Parathyroid adenoma (tissue), 2 donors: ENCODE measurements around the gene PLCB3.

Experiments used
- H2AFZ ChIP-seq: fragments of 300-600 bp; sonication (generic); one replicate; pipeline ENCODE4 v1.7.0; 2017; ENCODE audit warnings: antibody characterized with exemption, mild to moderate bottlenecking
- H3K27ac ChIP-seq: fragments of 300-600 bp; sonication (generic); one replicate; pipeline ENCODE4 v1.7.0; 2017
- H3K27me3 ChIP-seq: fragments of 300-600 bp; sonication (generic); one replicate; pipeline ENCODE4 v1.7.0; 2017; ENCODE audit warnings: low read length; ENCODE audit not compliant: control insufficient read depth, insufficient read depth
- H3K36me3 ChIP-seq: fragments of 300-600 bp; sonication (generic); one replicate; pipeline ENCODE4 v1.7.0; 2017; ENCODE audit warnings: low read length; ENCODE audit not compliant: control insufficient read depth, insufficient read depth
- H3K4me1 ChIP-seq: fragments of 300-600 bp; sonication (generic); one replicate; pipeline ENCODE4 v1.7.0; 2017; ENCODE audit warnings: control low read depth
- H3K4me2 ChIP-seq: fragments of 300-600 bp; sonication (generic); one replicate; pipeline ENCODE4 v1.7.0; 2017; ENCODE audit warnings: low read length
- H3K4me3 ChIP-seq: fragments of 300-600 bp; sonication (generic); one replicate; pipeline ENCODE4 v1.7.0; 2017; ENCODE audit warnings: low read depth, low read length
- H3K79me2 ChIP-seq: fragments of 300-600 bp; sonication (generic); one replicate; pipeline ENCODE4 v1.7.0; 2017; ENCODE audit warnings: control low read depth
- H3K9ac ChIP-seq: fragments of 300-600 bp; sonication (generic); one replicate; pipeline ENCODE4 v1.7.0; 2017; ENCODE audit warnings: mild to moderate bottlenecking
- H3K9me3 ChIP-seq: fragments of 300-600 bp; sonication (generic); one replicate; pipeline ENCODE4 v1.7.0; 2017; ENCODE audit warnings: low read length; ENCODE audit not compliant: control insufficient read depth
- CTCF ChIP-seq: fragments of 300-600 bp; sonication (generic); IDR thresholded peaks from one replicate; pipeline ENCODE4 v1.7.0; 2017; ENCODE audit warnings: antibody characterized with exemption, mild to moderate bottlenecking
- donor health status: primary hyperparathyroidism.

PLCB3 gene

GRCh38 chr11:64284962-64285884 lies 33.9 kb downstream of the PLCB3 start, which contains the start of gene GPR137:
TSS of gene GPR137 (plus strand) at chr11:64285848. CDS start at chr11:64286525, 677 bp downstream.
- H3K79me2 ChIP-seq, result peaks cover 24% of the 10 kb centered on the region
- H3K27me3 ChIP-seq, result no peaks in the 10 kb centered on the region
- peak within 1 kb of the TSS; percentile 82 for H2AFZ ChIP-seq
- no peaks in the 10 kb centered on the region for H3K9me3 ChIP-seq
- no peak within 1 kb of the TSS for H3K9ac ChIP-seq
- no peak for TF ChIP-seq CTCF
- peak within 1 kb of the TSS; percentile 77 for H3K4me2 ChIP-seq
- H3K27ac ChIP-seq, result peak within 1 kb of the TSS; percentile 97
- peak within 1 kb of the TSS; percentile 81 for H3K4me3 ChIP-seq
- peaks cover 6% of the 10 kb centered on the region for H3K4me1 ChIP-seq
- H3K36me3 ChIP-seq, result no peaks in the 10 kb centered on the region

- peak overlapping the region; percentile 82 for H2AFZ ChIP-seq
- H3K27ac ChIP-seq, result peak overlapping the region; percentile 97
- peak overlapping the region; percentile 81 for H3K4me3 ChIP-seq
- H3K36me3 ChIP-seq, result no peaks in the 10 kb centered on the region
- H3K9ac ChIP-seq, result no peak overlapping the region
- H3K4me1 ChIP-seq, result peaks cover 6% of the 10 kb centered on the region
- H3K27me3 ChIP-seq, result no peaks in the 10 kb centered on the region
- peaks cover 24% of the 10 kb centered on the region for H3K79me2 ChIP-seq
- peak overlapping the region; percentile 77 for H3K4me2 ChIP-seq
- H3K9me3 ChIP-seq, result no peaks in the 10 kb centered on the region
- TF ChIP-seq CTCF, result peak; percentile 11
Observed at GRCh38 chr11:64285885-64286800, 34.8 kb downstream of the PLCB3 start.

- no peak overlapping the region for H2AFZ ChIP-seq
- H3K27me3 ChIP-seq, result no peaks in the 10 kb centered on the region
- no peak overlapping the region for H3K9ac ChIP-seq
- H3K4me1 ChIP-seq, result peaks cover 6% of the 10 kb centered on the region
- no peak overlapping the region for H3K4me3 ChIP-seq
- peaks cover 20% of the 10 kb centered on the region for H3K79me2 ChIP-seq
- no peaks in the 10 kb centered on the region for H3K36me3 ChIP-seq
- no peaks in the 10 kb centered on the region for H3K9me3 ChIP-seq
- no peak for TF ChIP-seq CTCF
- H3K4me2 ChIP-seq, result no peak overlapping the region
- H3K27ac ChIP-seq, result no peak overlapping the region
Observed at GRCh38 chr11:64286801-64287159, 35.5 kb downstream of the PLCB3 start.

GRCh38 chr11:64287676-64288352 lies 36.5 kb downstream of the PLCB3 start:
- no peak for TF ChIP-seq CTCF
- peaks cover 6% of the 10 kb centered on the region for H3K4me1 ChIP-seq
- no peak overlapping the region for H2AFZ ChIP-seq
- H3K79me2 ChIP-seq, result peaks cover 15% of the 10 kb centered on the region
- no peak overlapping the region for H3K4me2 ChIP-seq
- no peaks in the 10 kb centered on the region for H3K36me3 ChIP-seq
- H3K9ac ChIP-seq, result no peak overlapping the region
- no peaks in the 10 kb centered on the region for H3K9me3 ChIP-seq
- no peak overlapping the region for H3K27ac ChIP-seq
- no peak overlapping the region for H3K4me3 ChIP-seq
- no peaks in the 10 kb centered on the region for H3K27me3 ChIP-seq
